GM21786 (cell line): ENCODE results near the gene NEURL4.
A peak's percentile ranks its signal among the peaks of the same experiment; 100 is the strongest.

Source experiments
- ATAC-seq: cut with Tn5 transposase; IDR thresholded peaks from one replicate; pipeline ENCODE4 v1.9.1; 2021; ENCODE audit not compliant: unreplicated experiment

Gene NEURL4

GRCh38 chr17:7324438-7324779 lies 4.7 kb downstream of the NEURL4 start:
- ATAC-seq = no peak

GRCh38 chr17:7323731-7324437 lies 5.3 kb downstream of the NEURL4 start:
- no peak for ATAC-seq

- no peak for ATAC-seq
Measured at GRCh38 chr17:7322520-7323194, 6.5 kb downstream of the NEURL4 start.

- no peak for ATAC-seq
Measured at GRCh38 chr17:7321466-7321865, 7.7 kb downstream of the NEURL4 start.

DNA sequence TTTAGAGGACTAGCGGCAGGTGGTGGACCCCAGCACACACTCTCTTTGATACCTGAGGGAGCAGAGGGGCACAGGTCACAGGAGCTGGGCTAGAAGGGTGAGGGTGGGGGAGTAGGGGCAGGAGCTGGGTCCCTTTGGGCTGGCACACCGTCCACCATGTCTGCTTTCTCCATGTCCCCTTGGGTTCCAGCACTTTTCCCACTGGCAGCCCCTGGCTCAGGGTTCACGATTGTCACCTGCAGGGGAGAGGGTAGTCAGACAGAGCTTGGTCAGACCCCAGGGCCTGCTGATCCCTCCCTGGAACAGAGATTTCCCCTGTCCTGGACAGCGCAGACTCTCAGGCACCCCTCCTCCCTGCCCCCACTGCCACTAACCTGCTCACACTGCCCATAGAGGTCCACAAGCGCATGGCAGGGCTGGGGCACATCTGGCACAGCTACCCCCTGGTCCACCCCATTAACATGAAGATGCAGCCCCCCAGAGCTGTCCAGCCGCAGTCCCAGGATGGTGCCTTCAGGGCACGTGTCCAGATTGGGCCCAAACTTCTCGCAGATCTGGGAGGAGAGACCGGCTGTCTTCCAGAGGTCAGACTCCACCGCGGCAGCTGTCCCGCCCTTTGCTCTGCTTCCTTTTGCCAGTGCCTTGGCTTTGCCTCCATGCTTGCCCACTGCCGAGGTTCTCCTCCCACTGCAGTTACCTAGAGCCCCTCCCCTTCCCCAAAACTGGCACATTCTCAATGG lies 10.8 kb downstream of the NEURL4 start:
- no peak for ATAC-seq

- ATAC-seq = no peak
Measured at GRCh38 chr17:7317161-7317803, 11.9 kb downstream of the NEURL4 start.

DNA sequence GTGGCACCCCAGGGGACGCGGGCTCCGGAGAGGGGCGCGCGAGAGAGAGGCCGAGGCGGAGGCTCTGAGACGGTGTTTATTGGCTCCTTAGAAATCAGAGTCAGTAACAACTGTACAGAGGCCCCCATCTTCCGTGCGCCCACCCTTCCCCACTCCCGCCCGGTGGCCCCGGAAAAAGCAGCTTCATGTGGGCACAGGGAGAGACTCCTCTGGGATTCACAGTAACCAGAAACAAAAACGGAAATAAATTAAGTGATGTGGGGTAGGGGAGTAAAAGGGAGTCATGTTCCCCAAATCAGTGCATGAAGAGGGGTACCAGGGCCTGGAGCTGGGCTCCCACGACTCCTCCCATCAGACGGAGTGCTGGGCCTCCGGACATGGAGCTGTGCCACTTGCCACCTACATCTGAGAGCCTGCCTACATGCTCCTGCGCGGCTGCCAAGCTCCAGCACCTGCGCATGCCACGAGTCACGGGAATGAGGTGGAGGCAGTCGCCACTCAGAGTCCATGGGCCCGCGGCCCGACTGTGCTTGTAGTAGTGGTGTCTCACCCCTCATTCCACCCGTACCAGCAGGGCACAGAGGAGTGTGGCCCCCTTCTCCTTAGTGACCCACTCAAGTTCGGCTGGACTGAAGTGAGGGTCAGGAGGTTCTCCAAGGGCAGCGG lies 13.4 kb downstream of the NEURL4 start:
- ATAC-seq = no peak

DNA sequence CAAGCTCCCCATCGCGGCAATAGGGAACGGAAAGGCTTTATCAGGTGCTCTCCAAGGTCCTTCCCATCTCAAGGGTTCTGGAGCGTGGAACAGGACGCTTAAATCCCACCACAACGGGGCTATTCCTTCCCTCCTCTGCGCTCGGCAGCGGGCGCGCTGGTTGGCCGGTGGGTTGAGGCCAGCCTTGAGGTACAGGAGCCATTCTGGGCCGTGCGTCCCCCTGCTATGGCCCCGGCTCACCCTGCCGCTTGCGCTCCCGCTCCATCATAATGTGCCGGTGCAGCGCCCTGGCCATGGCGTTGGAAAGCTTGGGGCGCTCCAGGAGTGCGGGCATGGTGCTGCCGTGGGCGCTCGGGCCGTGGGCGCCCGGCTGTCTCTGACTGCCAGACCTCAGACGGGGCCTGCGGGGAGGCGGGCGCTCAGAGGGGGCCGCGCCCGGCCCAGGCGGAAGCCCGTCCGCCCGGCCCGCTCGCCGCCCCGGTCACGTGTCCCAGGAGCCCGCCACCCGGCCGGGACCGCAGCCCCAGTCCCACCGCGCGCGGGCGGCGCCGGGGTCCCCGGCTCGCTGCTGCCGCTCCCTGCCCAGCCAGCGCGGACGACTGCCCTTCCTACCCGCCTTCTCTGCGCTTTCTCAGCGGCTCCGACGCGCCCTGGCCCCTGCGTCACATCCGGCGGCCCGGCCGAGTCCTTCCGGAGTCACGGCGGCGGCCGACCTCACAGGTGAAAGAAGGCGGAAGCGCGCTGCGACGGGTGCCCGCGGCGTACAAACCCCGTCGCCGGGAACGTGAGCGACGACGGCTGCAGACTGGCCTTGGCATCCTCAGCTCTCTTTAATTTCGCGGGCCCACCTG lies 14.2 kb downstream of the NEURL4 start, which contains the start of gene GPS2:
Gene GPS2 (minus strand): TSS at position 642 of the 851 bp plus-strand sequence. CDS start 308 bp downstream, at position 334.
- ATAC-seq = peak; percentile 67

GRCh38 chr17:7313890-7314718 lies 15.0 kb downstream of the NEURL4 start:
- ATAC-seq = no peak

DNA sequence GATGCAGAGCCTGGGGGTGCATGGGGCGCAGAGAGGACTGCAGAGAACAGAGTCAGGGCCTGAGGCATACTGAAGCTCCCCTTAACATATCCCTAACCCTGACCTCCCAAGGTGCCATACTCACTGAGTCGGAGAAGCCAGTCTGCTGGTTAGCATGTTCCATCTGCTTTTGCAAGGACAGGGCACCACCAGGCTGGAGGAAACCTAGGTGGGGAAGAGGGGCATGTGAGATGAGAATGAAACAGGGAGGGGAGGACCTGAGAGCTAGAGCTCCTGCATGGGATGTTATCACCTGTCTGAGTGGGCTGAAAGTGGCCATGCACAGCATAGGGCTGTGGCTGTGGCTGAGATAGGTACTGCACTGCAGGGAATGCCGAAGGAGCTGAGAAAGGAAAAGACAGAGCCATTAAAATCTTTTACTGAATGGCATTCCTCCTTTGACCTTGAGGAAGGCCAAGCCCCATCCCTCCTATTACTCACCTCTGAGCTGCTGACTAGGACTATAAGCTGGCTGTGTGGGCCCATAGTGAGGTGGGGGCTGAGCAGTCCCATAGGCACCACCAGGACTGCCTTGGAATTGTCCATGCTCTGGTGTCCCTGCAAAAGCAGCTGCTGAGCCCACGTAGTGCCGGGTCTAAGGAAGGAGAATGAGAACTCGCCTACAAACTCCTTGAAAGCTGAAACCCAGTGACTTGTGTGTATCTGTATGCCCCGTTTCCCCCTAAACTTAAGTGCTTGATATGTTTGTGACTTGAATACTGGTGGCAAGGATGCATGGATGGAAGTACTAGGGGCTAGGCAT lies 15.8 kb downstream of the NEURL4 start:
- ATAC-seq = no peak

DNA sequence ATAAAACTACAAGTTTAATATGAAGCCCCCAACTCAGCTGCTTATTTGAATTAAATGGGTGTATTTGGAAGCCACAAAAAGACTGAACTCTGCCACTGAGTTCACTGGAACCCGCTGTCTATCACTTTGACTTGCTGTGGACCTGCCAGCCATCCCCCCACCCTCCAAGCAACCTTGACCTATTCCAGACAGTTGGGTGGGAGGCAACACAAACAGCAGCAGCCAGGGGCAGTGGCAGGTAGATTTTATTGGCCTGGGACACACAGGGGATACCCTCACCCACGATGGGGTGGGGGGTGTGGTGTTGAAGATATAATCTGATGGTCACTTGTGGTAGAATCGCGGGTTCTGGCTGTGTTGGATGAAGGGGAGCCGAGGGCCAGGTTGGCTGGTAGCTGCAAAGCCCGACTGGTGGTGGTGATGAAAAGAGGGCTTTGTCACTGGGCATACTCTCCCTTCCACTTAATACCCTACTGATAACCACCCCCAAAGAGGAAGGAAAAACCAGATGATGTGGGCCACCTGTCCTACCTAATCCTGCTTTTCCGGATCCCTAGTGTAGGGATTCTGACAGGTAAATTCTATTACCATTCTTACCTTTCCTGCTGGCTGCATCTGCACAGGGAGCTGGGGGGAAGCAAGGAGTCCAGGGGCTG lies 16.6 kb downstream of the NEURL4 start:
- no peak for ATAC-seq

GRCh38 chr17:7311110-7311705 lies 17.9 kb downstream of the NEURL4 start:
- ATAC-seq = no peak

- no peak for ATAC-seq
Measured at GRCh38 chr17:7309628-7310027, 19.5 kb downstream of the NEURL4 start.

- no peak for ATAC-seq
Measured at GRCh38 chr17:7308625-7309433, 20.3 kb downstream of the NEURL4 start.

- ATAC-seq = no peak
Measured at GRCh38 chr17:7307686-7308624, 21.2 kb downstream of the NEURL4 start.
